ENCODE measurements around the gene HAVCR2. TPM values are rescaled to one million over a fixed set of nuclear protein-coding genes. Genes with fewer than 3 reads are reported as not detected.

The HAVCR2 gene
- total RNA-seq, 1 experiment from 2014 or later = 0.22 TPM

DNA sequence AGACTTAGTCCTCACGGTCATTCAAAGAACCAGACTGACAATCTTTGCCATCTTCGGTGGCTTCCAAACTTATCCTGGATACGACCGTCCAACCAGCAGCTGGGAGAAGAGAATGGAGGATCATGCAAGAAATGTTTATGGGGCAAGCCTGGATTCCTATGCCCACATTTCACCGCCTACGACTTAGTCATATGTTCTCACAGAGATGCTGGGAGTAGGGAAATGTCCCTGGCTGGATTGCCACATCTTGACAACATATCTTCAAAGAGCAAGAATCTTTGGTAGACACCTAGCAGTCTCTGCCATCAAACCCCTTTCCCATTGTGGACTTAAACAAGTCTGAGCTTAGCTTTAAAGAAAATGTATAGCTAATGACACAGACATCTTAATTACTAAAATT, 28.8 kb upstream of the HAVCR2 start:
- peaks cover 16% of the 10 kb centered on the region for H3K36me3 ChIP-seq (ENCODE audit: insufficient read depth, low read length)
- H3K27ac ChIP-seq (ENCODE audit: low read length) = no peak overlapping the region
- no peak overlapping the region for H3K9ac ChIP-seq (ENCODE audit: low read length)
- no peak overlapping the region for H2AFZ ChIP-seq (ENCODE audit: low read length)
- H4K20me1 ChIP-seq (ENCODE audit: insufficient read depth, low read depth, low read length) = peaks cover 10% of the 10 kb centered on the region
- no peaks in the 10 kb centered on the region for H3K27me3 ChIP-seq (ENCODE audit: low read length)
- no peak overlapping the region for H3K4me2 ChIP-seq (ENCODE audit: low read depth, low read length, poor library complexity, severe bottlenecking)
- no peaks in the 10 kb centered on the region for H3K9me2 ChIP-seq (replicated peaks; ENCODE audit: insufficient read depth, low read length)
- H3K4me3 ChIP-seq (ENCODE audit: low read length) = no peak overlapping the region
- H3K9me3 ChIP-seq (ENCODE audit: low read length) = no peaks in the 10 kb centered on the region
- peak; percentile 31 for DNase-seq
- H3K4me1 ChIP-seq (ENCODE audit: low read length) = peaks cover 8% of the 10 kb centered on the region
- peaks cover 19% of the 10 kb centered on the region for H3K79me2 ChIP-seq (ENCODE audit: low read length)

DNA sequence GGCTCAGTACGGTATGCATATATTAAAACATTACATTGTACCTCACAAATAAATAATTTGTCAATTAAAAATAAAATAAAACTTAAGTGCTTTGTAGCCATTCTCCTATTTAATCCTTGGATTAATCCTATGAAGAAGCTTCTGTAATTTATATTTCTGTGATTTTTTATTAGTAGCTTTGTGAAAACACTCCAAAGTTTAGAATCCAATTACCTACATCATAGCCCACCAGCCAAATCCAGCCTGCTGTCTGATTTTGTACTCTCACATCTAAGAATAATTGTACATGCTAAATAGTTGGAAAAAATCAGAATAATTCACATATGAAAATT, 23.4 kb upstream of the HAVCR2 start:
- H2AFZ ChIP-seq (ENCODE audit: low read length) = no peak overlapping the region
- no peaks in the 10 kb centered on the region for H3K79me2 ChIP-seq (ENCODE audit: low read length)
- H3K4me3 ChIP-seq (ENCODE audit: low read length) = no peak overlapping the region
- H3K9ac ChIP-seq (ENCODE audit: low read length) = no peak overlapping the region
- H3K27ac ChIP-seq (ENCODE audit: low read length) = no peak overlapping the region
- H4K20me1 ChIP-seq (ENCODE audit: insufficient read depth, low read depth, low read length) = 0 out of 2 replicates have a peak, but pooled peaks cover 5% of the 10 kb centered on the region
- no peaks in the 10 kb centered on the region for H3K36me3 ChIP-seq (ENCODE audit: insufficient read depth, low read length)
- H3K9me3 ChIP-seq (ENCODE audit: low read length) = no peaks in the 10 kb centered on the region
- H3K4me2 ChIP-seq (ENCODE audit: low read depth, low read length, poor library complexity, severe bottlenecking) = no peak overlapping the region
- H3K9me2 ChIP-seq (replicated peaks; ENCODE audit: insufficient read depth, low read length) = no peaks in the 10 kb centered on the region
- no peaks in the 10 kb centered on the region for H3K27me3 ChIP-seq (ENCODE audit: low read length)
- no peak for DNase-seq
- H3K4me1 ChIP-seq (ENCODE audit: low read length) = peaks cover 8% of the 10 kb centered on the region

DNA sequence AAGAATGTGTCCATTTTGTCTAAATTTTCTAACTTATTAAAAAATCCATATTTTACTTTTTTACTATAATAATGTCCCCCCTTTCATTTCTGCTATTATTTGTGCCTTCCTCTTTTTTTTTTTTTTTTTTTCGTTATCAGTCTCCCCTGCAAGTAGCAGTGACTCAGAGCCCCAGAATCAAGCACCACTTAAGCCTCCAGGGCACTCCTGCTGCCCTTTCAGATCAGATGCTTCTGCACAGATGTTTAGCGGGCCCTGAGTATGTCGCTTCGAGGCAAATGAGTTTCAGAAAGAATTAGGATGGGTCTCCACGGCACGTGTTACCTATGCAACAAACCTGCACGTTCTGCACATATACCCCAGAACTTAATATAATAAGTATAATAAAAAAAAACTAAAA, 22.1 kb upstream of the HAVCR2 start:
- no peak overlapping the region for H2AFZ ChIP-seq (ENCODE audit: low read length)
- H3K4me2 ChIP-seq (ENCODE audit: low read depth, low read length, poor library complexity, severe bottlenecking) = no peak overlapping the region

DNA sequence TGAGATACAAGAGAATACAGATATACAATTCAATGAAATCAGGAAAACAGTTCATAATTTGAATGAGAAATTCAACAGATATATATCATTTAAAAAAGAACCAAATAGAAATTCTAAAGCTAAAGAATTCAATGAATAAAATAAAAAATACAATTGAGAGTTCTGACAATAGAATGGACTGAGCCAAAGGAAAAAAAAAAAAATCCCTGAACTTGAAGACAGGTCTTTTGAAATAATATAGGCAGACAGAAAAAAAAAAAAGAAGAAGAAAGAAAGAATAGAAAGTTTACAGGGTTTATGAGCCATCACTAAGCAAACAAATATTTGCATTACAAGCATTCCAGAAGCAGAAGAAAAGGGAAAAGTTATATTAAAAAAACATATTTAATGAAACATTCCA, 12.9 kb upstream of the HAVCR2 start:
- H3K9me2 ChIP-seq (replicated peaks; ENCODE audit: insufficient read depth, low read length) = no peaks in the 10 kb centered on the region
- H3K27ac ChIP-seq (ENCODE audit: low read length) = no peak overlapping the region
- H3K9ac ChIP-seq (ENCODE audit: low read length) = no peak overlapping the region
- no peak overlapping the region for H2AFZ ChIP-seq (ENCODE audit: low read length)
- H3K9me3 ChIP-seq (ENCODE audit: low read length) = peaks cover 18% of the 10 kb centered on the region
- H4K20me1 ChIP-seq (ENCODE audit: insufficient read depth, low read depth, low read length) = no peaks in the 10 kb centered on the region
- no peaks in the 10 kb centered on the region for H3K4me1 ChIP-seq (ENCODE audit: low read length)
- no peak overlapping the region for H3K4me2 ChIP-seq (ENCODE audit: low read depth, low read length, poor library complexity, severe bottlenecking)
- H3K27me3 ChIP-seq (ENCODE audit: low read length) = no peaks in the 10 kb centered on the region
- H3K36me3 ChIP-seq (ENCODE audit: insufficient read depth, low read length) = no peaks in the 10 kb centered on the region
- H3K79me2 ChIP-seq (ENCODE audit: low read length) = no peaks in the 10 kb centered on the region
- DNase-seq = no peak
- H3K4me3 ChIP-seq (ENCODE audit: low read length) = no peak overlapping the region

More for the DNA sequence above, 22.1 kb upstream of the HAVCR2 start:
- Histone ChIP-seq H3K36me3 (ENCODE audit: insufficient read depth, low read length) (no peaks in the 10 kb centered on the region), H3K27me3 (ENCODE audit: low read length) (no peaks in the 10 kb centered on the region), H3K9me2 (replicated peaks; ENCODE audit: insufficient read depth, low read length) (no peaks in the 10 kb centered on the region), H3K4me1 (ENCODE audit: low read length) (peaks cover 8% of the 10 kb centered on the region), H4K20me1 (ENCODE audit: insufficient read depth, low read depth, low read length) (0 out of 2 replicates have a peak, but pooled peaks cover 5% of the 10 kb centered on the region), H3K9ac (ENCODE audit: low read length) (no peak overlapping the region), H3K27ac (ENCODE audit: low read length) (no peak overlapping the region), H3K79me2 (ENCODE audit: low read length) (no peaks in the 10 kb centered on the region), H3K9me3 (ENCODE audit: low read length) (no peaks in the 10 kb centered on the region), H3K4me3 (ENCODE audit: low read length) (no peak overlapping the region)
- peak; percentile 62 for DNase-seq

DNA sequence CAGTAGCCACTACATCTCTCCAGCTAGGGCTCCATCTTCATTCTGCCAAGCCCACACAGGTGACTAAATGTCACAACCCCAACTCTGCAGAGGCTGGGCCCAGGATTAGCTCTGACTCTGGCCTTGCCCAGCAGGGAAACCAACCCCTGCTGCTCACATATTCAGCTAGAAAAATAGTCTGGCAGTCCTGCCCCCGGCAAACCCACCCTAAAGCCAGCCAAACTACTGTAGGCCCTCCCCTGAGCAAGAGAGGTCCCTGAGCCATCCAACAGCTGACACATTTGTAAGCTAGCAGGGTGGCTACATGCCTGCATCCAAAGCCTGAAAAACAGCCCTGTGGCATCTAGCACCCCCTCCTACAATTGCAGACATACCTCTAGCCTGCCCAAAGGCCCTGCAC, 11.3 kb upstream of the HAVCR2 start:
- DNase-seq = no peak
- Histone ChIP-seq H3K9me3 (ENCODE audit: low read length) (peaks cover 18% of the 10 kb centered on the region), H4K20me1 (ENCODE audit: insufficient read depth, low read depth, low read length) (no peaks in the 10 kb centered on the region), H3K9me2 (replicated peaks; ENCODE audit: insufficient read depth, low read length) (no peaks in the 10 kb centered on the region), H3K36me3 (ENCODE audit: insufficient read depth, low read length) (no peaks in the 10 kb centered on the region), H3K4me3 (ENCODE audit: low read length) (no peak overlapping the region), H2AFZ (ENCODE audit: low read length) (no peak overlapping the region), H3K9ac (ENCODE audit: low read length) (no peak overlapping the region), H3K27me3 (ENCODE audit: low read length) (no peaks in the 10 kb centered on the region), H3K4me2 (ENCODE audit: low read depth, low read length, poor library complexity, severe bottlenecking) (no peak overlapping the region), H3K79me2 (ENCODE audit: low read length) (no peaks in the 10 kb centered on the region), H3K4me1 (ENCODE audit: low read length) (no peaks in the 10 kb centered on the region), H3K27ac (ENCODE audit: low read length) (no peak overlapping the region)

DNA sequence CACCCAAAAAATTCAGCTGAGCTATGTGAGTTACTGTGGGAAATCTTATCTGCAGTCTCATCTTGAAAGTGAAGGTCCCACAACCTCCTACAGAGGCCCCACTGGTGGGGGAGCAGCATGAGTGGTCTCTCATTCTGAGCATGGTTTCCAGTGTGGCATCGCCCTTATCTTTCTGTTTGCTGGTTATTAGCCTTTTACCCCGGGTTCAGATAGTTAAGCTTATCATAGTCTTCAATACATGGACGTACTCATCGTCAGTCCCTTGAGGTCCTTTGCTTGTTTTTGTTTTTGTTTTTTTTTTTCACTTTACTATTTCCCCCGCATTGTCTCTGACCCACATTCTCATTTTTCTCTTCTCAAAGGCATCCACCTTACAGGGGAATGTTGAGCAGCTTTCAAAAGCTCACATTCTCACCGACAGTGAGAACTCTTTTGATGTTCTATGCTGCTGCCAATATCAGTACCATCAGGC, 7.7 kb upstream of the HAVCR2 start:
- H3K9me3 ChIP-seq (ENCODE audit: low read length) = peaks cover 10% of the 10 kb centered on the region
- H3K9ac ChIP-seq (ENCODE audit: low read length) = no peak overlapping the region
- H3K4me1 ChIP-seq (ENCODE audit: low read length) = no peaks in the 10 kb centered on the region
- H3K4me3 ChIP-seq (ENCODE audit: low read length) = no peak overlapping the region
- H3K9me2 ChIP-seq (replicated peaks; ENCODE audit: insufficient read depth, low read length) = no peaks in the 10 kb centered on the region
- no peak overlapping the region for H2AFZ ChIP-seq (ENCODE audit: low read length)
- DNase-seq = no peak
- H3K4me2 ChIP-seq (ENCODE audit: low read depth, low read length, poor library complexity, severe bottlenecking) = no peak overlapping the region
- H3K36me3 ChIP-seq (ENCODE audit: insufficient read depth, low read length) = no peaks in the 10 kb centered on the region
- H3K79me2 ChIP-seq (ENCODE audit: low read length) = no peaks in the 10 kb centered on the region
- H3K27ac ChIP-seq (ENCODE audit: low read length) = no peak overlapping the region
- H3K27me3 ChIP-seq (ENCODE audit: low read length) = no peaks in the 10 kb centered on the region
- no peaks in the 10 kb centered on the region for H4K20me1 ChIP-seq (ENCODE audit: insufficient read depth, low read depth, low read length)

DNA sequence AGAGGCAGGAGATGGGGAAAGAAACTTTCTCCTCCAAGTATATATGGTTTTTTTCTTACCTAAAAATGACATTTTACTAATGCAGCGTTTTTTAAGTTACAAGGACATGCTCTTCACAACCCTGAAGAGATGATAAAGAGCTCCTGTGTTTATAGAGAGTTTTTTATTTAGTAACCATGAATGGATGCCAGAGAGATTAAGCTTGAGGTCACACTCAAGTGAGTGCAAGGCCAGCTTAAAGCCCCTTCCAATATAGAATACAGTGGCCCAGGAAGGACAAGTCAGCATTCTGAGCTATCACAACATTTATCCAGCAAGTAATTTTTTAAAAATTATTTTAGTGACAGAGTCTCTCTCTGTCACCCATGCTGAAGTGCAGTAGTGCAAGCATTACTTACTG, 6.7 kb upstream of the HAVCR2 start:
- no peaks in the 10 kb centered on the region; the same call in 1 of the 2 replicates for H3K9me3 ChIP-seq (ENCODE audit: low read length)
- no peaks in the 10 kb centered on the region for H3K36me3 ChIP-seq (ENCODE audit: insufficient read depth, low read length)
- no peak overlapping the region for H3K9ac ChIP-seq (ENCODE audit: low read length)
- no peak overlapping the region for H3K4me2 ChIP-seq (ENCODE audit: low read depth, low read length, poor library complexity, severe bottlenecking)
- no peak overlapping the region for H3K27ac ChIP-seq (ENCODE audit: low read length)
- H3K27me3 ChIP-seq (ENCODE audit: low read length) = no peaks in the 10 kb centered on the region
- no peaks in the 10 kb centered on the region for H3K4me1 ChIP-seq (ENCODE audit: low read length)
- H3K4me3 ChIP-seq (ENCODE audit: low read length) = no peak overlapping the region
- H3K9me2 ChIP-seq (replicated peaks; ENCODE audit: insufficient read depth, low read length) = no peaks in the 10 kb centered on the region
- H3K79me2 ChIP-seq (ENCODE audit: low read length) = no peaks in the 10 kb centered on the region
- DNase-seq = no peak
- no peak overlapping the region for H2AFZ ChIP-seq (ENCODE audit: low read length)
- H4K20me1 ChIP-seq (ENCODE audit: insufficient read depth, low read depth, low read length) = no peaks in the 10 kb centered on the region

DNA sequence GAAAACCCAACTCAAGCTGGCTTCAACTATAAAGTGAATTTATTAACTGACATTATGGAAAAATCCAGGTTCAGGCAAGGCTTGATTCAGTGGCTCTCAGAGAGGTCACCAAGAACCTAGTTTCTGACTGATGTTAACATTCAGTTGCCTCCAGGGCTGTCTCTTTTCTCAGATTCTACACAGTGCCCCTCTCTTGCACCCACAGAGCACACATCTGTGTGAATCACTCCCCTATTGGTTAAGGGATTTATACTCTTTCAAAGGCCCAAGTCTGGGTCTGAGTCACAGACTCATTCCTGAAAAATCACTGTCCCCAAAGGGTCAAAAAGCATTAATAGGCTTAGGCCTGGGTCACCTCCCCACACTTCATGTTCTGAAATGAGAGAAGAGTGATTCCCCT, 6.2 kb upstream of the HAVCR2 start:
- Histone ChIP-seq H3K36me3 (ENCODE audit: insufficient read depth, low read length) (no peaks in the 10 kb centered on the region), H3K27ac (ENCODE audit: low read length) (no peak overlapping the region), H4K20me1 (ENCODE audit: insufficient read depth, low read depth, low read length) (no peaks in the 10 kb centered on the region), H3K79me2 (ENCODE audit: low read length) (no peaks in the 10 kb centered on the region), H3K9ac (ENCODE audit: low read length) (no peak overlapping the region), H3K9me3 (ENCODE audit: low read length) (no peaks in the 10 kb centered on the region), H3K4me2 (ENCODE audit: low read depth, low read length, poor library complexity, severe bottlenecking) (no peak overlapping the region), H2AFZ (ENCODE audit: low read length) (no peak overlapping the region), H3K27me3 (ENCODE audit: low read length) (no peaks in the 10 kb centered on the region), H3K4me1 (ENCODE audit: low read length) (no peaks in the 10 kb centered on the region), H3K4me3 (ENCODE audit: low read length) (no peak overlapping the region), H3K9me2 (replicated peaks; ENCODE audit: insufficient read depth, low read length) (no peaks in the 10 kb centered on the region)
- no peak for DNase-seq

DNA sequence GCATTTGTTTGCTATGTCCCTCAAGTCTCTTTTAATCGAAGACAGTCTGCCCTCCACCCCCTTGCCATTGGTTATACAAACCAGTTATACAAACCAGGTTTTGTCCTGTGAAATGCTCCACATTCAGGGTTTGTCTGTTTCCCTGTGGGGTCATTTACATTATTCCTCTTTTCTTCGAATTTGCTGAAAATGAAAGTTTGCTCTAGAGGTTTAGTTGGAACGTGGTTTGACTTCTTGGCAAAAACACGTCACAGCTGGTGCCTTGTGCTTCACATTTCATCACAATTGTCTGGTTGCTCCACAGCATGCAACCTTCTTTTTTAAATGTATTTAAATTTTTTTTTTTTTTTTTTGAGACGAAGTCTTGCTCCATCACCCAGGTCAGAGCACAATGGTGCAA, 4.2 kb upstream of the HAVCR2 start:
- Histone ChIP-seq H4K20me1 (ENCODE audit: insufficient read depth, low read depth, low read length) (no peaks in the 10 kb centered on the region), H3K4me1 (ENCODE audit: low read length) (no peaks in the 10 kb centered on the region), H3K27ac (ENCODE audit: low read length) (no peak overlapping the region), H3K4me2 (ENCODE audit: low read depth, low read length, poor library complexity, severe bottlenecking) (no peak overlapping the region), H3K79me2 (ENCODE audit: low read length) (no peaks in the 10 kb centered on the region), H3K9me3 (ENCODE audit: low read length) (no peaks in the 10 kb centered on the region), H3K36me3 (ENCODE audit: insufficient read depth, low read length) (no peaks in the 10 kb centered on the region), H2AFZ (ENCODE audit: low read length) (no peak overlapping the region), H3K4me3 (ENCODE audit: low read length) (no peak overlapping the region), H3K9ac (ENCODE audit: low read length) (no peak overlapping the region), H3K9me2 (replicated peaks; ENCODE audit: insufficient read depth, low read length) (no peaks in the 10 kb centered on the region), H3K27me3 (ENCODE audit: low read length) (no peaks in the 10 kb centered on the region)
- DNase-seq = no peak
